HL-60/S4 (cell line): ENCODE measurements around the gene VAV1.
"Not testable (repeated sequence)": the region's sequence is repeated elsewhere in the genome, so short reads cannot be mapped to it uniquely, and the experiment has no call there.

Experiments used
- in situ Hi-C: fragments of 300-500 bp; cut with MboI; formaldehyde crosslinking; loops from 2 replicates; pipeline ENCODE4 v1.14.3; 2022; ENCODE audit warnings: low sequenced_read_pairs

The VAV1 gene

GRCh38 chr19:6736917-6737283 lies 35.6 kb upstream of the VAV1 start:
- in situ Hi-C loops, result no loop called here

GRCh38 chr19:6737284-6737872 lies 35.1 kb upstream of the VAV1 start, which contains the start of gene GPR108:
GPR108 (minus strand) TSS chr19:6737580; CDS start chr19:6737576, 4 bp downstream.
- in situ Hi-C loops, result no loop called here

GRCh38 chr19:6737873-6738786 lies 34.4 kb upstream of the VAV1 start:
- in situ Hi-C loops, result no loop called here

- in situ Hi-C loops, result no loop called here
Observed at GRCh38 chr19:6738787-6739389, 33.6 kb upstream of the VAV1 start.

- in situ Hi-C loops, result no loop called here
Observed at GRCh38 chr19:6739390-6739882, 33.1 kb upstream of the VAV1 start, which contains the start of gene TRIP10. TRIP10 (plus strand) TSS chr19:6739680; CDS start chr19:6739762, 82 bp downstream.

GRCh38 chr19:6739883-6740588 lies 32.5 kb upstream of the VAV1 start:
- in situ Hi-C loops, result no loop called here

- in situ Hi-C loops, result no loop called here
Observed at GRCh38 chr19:6740589-6741343, 31.7 kb upstream of the VAV1 start.

GRCh38 chr19:6743066-6743465 lies 29.4 kb upstream of the VAV1 start:
- in situ Hi-C loops, result no loop called here

- in situ Hi-C loops, result no loop called here
Observed at GRCh38 chr19:6743714-6744380, 28.7 kb upstream of the VAV1 start.

- in situ Hi-C loops, result no loop called here
Observed at GRCh38 chr19:6744381-6745301, 27.9 kb upstream of the VAV1 start.

GRCh38 chr19:6745965-6746364 lies 26.5 kb upstream of the VAV1 start:
- in situ Hi-C loops, result no loop called here

- in situ Hi-C loops, result not testable (repeated sequence)
Observed at GRCh38 chr19:6748543-6748942, 24.0 kb upstream of the VAV1 start.

GRCh38 chr19:6750062-6750461 lies 22.4 kb upstream of the VAV1 start:
- in situ Hi-C loops, result no loop called here

- in situ Hi-C loops, result no loop called here
Observed at GRCh38 chr19:6751189-6751588, 21.3 kb upstream of the VAV1 start.

GRCh38 chr19:6752256-6753177 lies 20.0 kb upstream of the VAV1 start:
- in situ Hi-C loops, result no loop called here

- in situ Hi-C loops, result no loop called here
Observed at GRCh38 chr19:6753178-6754031, 19.1 kb upstream of the VAV1 start.

GRCh38 chr19:6754136-6754535 lies 18.4 kb upstream of the VAV1 start:
- in situ Hi-C loops, result no loop called here
